Stimulated activated CD4-positive, alpha-beta T cell treated with anti-CD3 and anti-CD28 coated beads, Interleukin-1b, Interleukin-23, amount 100 ng/mL, for 48 hours (primary cell): ENCODE data around the gene CYP8B1.
"Not testable (repeated sequence)": the region's sequence is repeated elsewhere in the genome, so short reads cannot be mapped to it uniquely, and the experiment has no call there.

ENCODE experiments used
- DNase-seq: peaks from one replicate; pipeline ENCODE4 v3.0.0-alpha.2; 2020

Gene CYP8B1

GRCh38 chr3:42884324-42884723 is 8.6 kb upstream of the CYP8B1 start:
- DNase-seq = no peak

- not testable (repeated sequence) for DNase-seq
Observed at GRCh38 chr3:42883251-42883930, 7.7 kb upstream of the CYP8B1 start.

DNA sequence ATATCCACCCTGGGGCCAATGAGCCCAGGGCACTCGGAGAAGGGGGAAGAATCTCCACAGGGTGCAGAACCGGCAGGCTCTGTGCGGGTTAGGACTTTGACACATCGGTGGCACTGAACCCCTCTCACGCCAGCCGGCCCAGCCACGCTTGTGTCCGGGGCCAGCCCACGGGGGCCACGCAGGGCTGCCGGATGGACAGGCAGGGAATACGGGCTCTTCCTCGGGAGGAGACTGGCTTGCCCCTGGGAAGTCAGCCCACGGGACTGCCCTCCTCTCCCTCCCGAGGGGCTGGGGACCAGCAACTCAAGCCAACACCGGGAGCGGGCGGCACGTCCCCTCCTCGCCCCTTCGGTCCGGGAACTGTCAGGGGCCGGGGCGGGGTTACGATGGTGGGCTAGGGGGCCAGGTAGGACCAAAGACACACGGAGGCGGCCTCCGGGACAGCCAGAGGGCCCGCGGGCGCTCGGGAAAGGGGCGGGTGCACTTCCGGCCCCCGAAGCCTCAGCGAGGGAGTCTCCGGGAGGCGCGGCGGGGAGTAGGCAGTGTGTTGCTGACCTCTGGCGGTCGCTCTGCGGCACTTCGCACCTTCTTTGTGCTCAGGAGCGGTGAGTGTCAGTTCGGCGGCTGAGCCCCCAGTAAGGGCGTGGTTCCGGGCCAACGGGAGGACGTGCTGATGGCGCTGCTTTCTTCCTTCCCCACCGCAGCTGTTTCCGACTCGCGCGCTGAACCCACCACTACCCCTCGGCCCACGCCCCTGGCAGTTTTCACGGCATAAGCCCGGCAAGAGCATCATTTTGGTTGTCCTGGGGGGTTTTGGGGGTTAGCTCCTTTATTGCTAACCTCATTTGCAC is 5.1 kb upstream of the CYP8B1 start:
- peak; percentile 91 for DNase-seq

DNA sequence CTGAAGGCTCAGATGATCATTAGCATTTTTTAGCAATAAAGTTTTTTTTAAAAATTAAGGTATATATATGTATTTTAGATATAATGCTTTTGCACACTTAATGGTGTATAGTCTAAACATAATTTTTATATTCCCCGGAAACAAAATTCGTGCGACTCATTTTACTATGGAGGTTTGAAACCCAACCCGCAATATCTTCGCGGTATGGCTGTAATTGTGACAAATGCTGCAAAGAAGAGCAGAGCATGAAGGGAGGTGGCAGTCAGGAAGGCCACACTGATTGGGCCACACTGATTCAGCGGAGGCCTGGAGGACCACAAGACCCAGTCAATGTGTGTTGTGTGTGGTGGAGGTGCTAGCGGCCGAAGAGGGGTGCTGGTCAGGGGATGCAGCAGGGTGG is 4.5 kb upstream of the CYP8B1 start:
- DNase-seq = no peak

DNA sequence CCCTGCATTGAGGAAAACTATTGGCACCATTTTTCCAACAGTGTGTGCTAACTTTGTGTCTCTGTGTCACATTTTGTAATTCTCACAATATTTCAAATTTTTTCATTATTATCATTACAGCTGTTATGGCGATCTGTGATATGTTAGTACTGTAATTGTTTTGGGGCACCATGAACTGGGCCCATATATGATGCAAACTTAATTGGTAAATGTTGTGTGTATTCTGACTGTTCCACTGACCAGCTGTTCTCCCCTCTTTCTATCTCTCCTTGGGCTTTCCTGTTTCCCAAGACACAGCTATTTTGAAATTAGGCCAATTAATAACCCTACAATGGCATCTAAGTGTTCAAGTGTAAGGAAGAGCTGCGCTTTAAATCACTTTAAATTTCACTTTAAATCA is 2.2 kb upstream of the CYP8B1 start:
- DNase-seq = no peak

DNA sequence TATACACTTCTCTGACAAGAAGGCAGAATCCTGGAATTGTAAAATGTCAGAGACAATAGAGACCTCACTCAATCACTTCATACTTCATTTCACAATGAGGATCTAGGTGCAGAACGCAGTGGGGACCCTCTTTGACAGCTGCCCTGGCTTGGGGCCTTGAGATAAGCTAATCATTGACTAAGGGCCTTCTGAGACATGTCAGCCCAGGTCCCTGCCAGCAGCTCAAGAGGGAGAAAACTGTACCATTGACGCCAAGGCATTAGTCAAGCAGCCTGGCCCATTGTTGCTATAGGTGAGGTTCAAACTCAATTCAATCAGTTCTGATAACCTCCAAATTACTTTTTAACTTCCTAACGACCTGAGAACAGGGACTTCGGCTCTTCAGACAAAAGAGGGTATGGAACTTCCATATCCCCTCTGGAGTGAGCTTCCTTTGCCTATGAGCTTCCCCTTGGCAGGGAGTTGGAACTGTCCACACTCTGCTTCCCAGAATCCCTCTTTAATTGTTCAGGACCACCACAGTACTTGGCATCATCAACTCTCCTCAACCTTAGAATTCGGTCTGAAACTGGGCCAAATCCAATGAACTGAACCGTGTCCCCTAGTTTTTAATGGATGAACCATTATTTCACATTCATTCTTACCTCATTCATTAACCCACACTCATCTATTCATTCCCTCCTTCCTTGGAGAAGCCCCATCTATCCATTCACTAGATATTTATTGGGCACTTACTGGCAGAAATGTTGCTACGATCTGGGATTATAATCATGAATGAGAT is 1.5 kb upstream of the CYP8B1 start:
- no peak for DNase-seq

- DNase-seq = no peak
Observed at GRCh38 chr3:42876401-42876800, 722 bp upstream of the CYP8B1 start.

GRCh38 chr3:42874749-42875148 is 930 bp downstream of the CYP8B1 start:
- no peak for DNase-seq

- DNase-seq = no peak
Observed at GRCh38 chr3:42873221-42873982, 2.3 kb downstream of the CYP8B1 start.

GRCh38 chr3:42872718-42873117 is 3.0 kb downstream of the CYP8B1 start:
- no peak for DNase-seq

GRCh38 chr3:42871592-42872196 is 4.0 kb downstream of the CYP8B1 start:
- no peak for DNase-seq

GRCh38 chr3:42868841-42869240 is 6.8 kb downstream of the CYP8B1 start:
- DNase-seq = no peak

- no peak for DNase-seq
Observed at GRCh38 chr3:42867138-42867537, 8.5 kb downstream of the CYP8B1 start.

DNA sequence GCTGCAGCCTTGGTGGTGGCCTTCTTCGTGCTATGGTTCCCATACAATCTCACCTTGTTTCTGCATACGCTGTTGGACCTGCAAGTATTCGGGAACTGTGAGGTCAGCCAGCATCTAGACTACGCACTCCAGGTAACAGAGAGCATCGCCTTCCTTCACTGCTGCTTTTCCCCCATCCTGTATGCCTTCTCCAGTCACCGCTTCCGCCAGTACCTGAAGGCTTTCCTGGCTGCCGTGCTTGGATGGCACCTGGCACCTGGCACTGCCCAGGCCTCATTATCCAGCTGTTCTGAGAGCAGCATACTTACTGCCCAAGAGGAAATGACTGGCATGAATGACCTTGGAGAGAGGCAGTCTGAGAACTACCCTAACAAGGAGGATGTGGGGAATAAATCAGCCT is 10.4 kb downstream of the CYP8B1 start:
- no peak for DNase-seq

GRCh38 chr3:42864321-42864950 is 11.2 kb downstream of the CYP8B1 start:
- no peak for DNase-seq

DNA sequence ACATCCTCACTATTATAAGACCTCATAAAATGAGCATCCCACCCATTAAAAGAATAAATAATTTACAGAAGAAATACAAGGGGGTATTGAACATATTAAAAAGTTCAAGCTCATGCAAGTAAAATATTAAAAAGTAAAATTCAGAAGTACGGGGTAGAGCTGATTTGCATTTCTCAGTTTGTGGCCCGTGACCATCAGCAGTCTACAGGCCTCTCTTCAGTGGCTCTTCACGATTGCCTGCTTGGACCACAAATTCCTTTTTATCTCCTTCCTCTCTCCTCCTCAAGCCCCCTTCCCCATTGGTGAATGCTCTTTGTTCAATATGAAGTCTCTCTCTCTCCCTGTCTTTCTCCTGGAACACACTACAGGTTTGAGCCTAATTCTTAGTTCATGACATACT is 19.1 kb downstream of the CYP8B1 start:
- no peak for DNase-seq

GRCh38 chr3:42855547-42856380 is 19.9 kb downstream of the CYP8B1 start:
- DNase-seq = no peak

- DNase-seq = no peak
Observed at GRCh38 chr3:42855219-42855546, 20.5 kb downstream of the CYP8B1 start.

DNA sequence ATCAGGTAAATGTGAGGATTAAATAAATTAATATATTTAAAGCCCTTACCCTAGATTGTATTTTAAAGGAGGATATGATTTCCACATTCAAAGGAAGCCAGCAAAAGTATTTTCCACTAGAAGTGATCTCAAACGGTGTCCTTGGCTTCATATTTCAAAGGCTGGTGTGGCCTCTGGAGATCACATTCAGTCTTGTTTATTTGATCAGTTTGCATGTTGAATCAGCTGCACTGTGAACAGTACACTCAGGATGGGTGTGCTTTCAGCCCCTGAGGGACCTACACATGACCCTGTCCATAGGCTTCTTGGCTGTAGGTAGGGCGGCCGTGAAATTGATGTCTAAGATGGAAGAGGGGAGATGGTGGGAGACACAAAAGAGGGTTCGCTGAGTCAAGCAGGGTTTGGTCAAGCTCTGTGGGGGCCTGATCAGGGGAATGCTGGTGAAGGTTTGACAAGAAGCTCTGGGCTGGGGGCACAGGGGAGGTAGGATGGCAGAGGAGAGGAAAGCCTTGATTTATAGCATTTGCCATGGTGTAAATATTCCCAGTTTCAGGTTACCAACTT is 21.9 kb downstream of the CYP8B1 start:
- DNase-seq = no peak

DNA sequence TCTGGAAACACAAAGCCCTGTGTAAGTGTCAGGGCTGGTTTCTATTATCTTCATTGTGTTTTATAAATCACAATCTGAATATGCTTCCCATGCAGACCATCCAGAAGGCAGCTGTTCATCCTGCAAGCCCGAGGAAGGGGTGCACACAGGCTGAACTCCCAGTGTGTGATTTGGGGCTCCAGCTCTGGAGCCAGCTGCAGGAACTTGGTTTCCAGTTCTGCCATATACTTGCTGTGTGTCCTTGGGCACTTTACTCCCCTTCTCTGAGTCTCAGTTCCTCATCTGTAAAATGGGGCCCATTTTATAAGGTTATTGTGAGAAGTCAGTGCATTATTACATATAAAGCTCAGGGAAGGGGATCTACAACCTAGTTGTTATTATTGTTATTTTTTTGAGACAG is 22.6 kb downstream of the CYP8B1 start:
- no peak for DNase-seq

- DNase-seq = no peak
Observed at GRCh38 chr3:42852441-42852840, 23.2 kb downstream of the CYP8B1 start.
